CD4-positive, CD25-positive, alpha-beta regulatory T cell (primary cell): ENCODE results near the gene GSTM1. TPM values are rescaled to one million over a fixed set of nuclear protein-coding genes. Genes with fewer than 3 reads are reported as not detected.
"Not testable (repeated sequence)": the region's sequence is repeated elsewhere in the genome, so short reads cannot be mapped to it uniquely, and the experiment has no call there.

Experiments
- ATAC-seq, 2 donors: fragments of 150-1000 bp; cut with Tn5 transposase; one replicate each; pipeline ENCODE4 v1.10.0; 2021; ENCODE audit warnings: low read depth in 2 of 2, moderate number of reproducible peaks in 2 of 2, moderate library complexity in 1 of 2
- DNase-seq, 3 donors: peaks; one replicate each; pipeline versions ENCODE4 v3.0.0 to v3.0.0-alpha.2; 2012 to 2022; ENCODE audit warnings: mixed read lengths in 1 of 3
- H3K27ac ChIP-seq: one replicate; pipeline ENCODE4 v1.7.0; 2013; ENCODE audit warnings: mild to moderate bottlenecking, low read length; ENCODE audit not compliant: insufficient read depth, poor library complexity, severe bottlenecking
- H3K27me3 ChIP-seq: one replicate; pipeline ENCODE4 v1.7.0; 2013; ENCODE audit warnings: low read length; ENCODE audit not compliant: control insufficient read depth, insufficient read depth
- H3K36me3 ChIP-seq: one replicate; pipeline ENCODE4 v1.7.0; 2013; ENCODE audit warnings: mild to moderate bottlenecking, low read length, moderate library complexity; ENCODE audit not compliant: control insufficient read depth, insufficient read depth
- H3K4me1 ChIP-seq: 2 replicates; pipeline ENCODE4 v1.7.0; 2013; ENCODE audit warnings: mild to moderate bottlenecking, low read length; ENCODE audit not compliant: insufficient read depth, control insufficient read depth, poor library complexity, severe bottlenecking
- H3K4me3 ChIP-seq: one replicate; pipeline ENCODE4 v1.7.0; 2013; ENCODE audit warnings: low read depth, mild to moderate bottlenecking, low read length, moderate library complexity
- H3K9me3 ChIP-seq, 2 experiments: 1 replicate in 1 of 2; 2 replicates in 1 of 2; pipeline ENCODE4 v1.7.0; 2013; ENCODE audit warnings: low read length in 2 of 2, mild to moderate bottlenecking in 1 of 2, moderate library complexity in 1 of 2; ENCODE audit not compliant: control insufficient read depth in 2 of 2
- H3K27ac Mint-ChIP-seq, 3 donors: one replicate each; pipeline ENCODE4 v1.8.0; 2020 to 2022; ENCODE audit warnings: mild to moderate bottlenecking in 3 of 3, mixed read lengths in 3 of 3, moderate library complexity in 2 of 3
- H3K27me3 Mint-ChIP-seq: one replicate; pipeline ENCODE4 v1.8.0; 2022; ENCODE audit warnings: mild to moderate bottlenecking, mixed read lengths
- H3K36me3 Mint-ChIP-seq: one replicate; pipeline ENCODE4 v1.8.0; 2020; ENCODE audit warnings: mixed read lengths
- H3K4me1 Mint-ChIP-seq, 4 donors: one replicate each; pipeline ENCODE4 v1.8.0; 2020 to 2022; ENCODE audit warnings: mixed read lengths in 4 of 4, mild to moderate bottlenecking in 1 of 4
- H3K4me3 Mint-ChIP-seq, 4 donors: one replicate each; pipeline ENCODE4 v1.8.0; 2020 to 2022; ENCODE audit warnings: mild to moderate bottlenecking in 4 of 4, mixed read lengths in 4 of 4, moderate library complexity in 3 of 4
- H3K9me3 Mint-ChIP-seq, 7 donors: one replicate each; pipeline ENCODE4 v1.8.0; 2020 to 2022; ENCODE audit warnings: mixed read lengths in 7 of 7, mild to moderate bottlenecking in 3 of 7, moderate library complexity in 2 of 7
- polyA plus RNA-seq, 4 donors: library from polyadenylated mRNA; unstranded; fragments of 300-500 nt; fragmentation: Illumina TruSeq; gene quantifications; one replicate each; pipeline ENCODE4 v1.2.3, GENCODE V29; 2021
- total RNA-seq: library from RNA; stranded (reverse); gene quantifications from one replicate; pipeline ENCODE4 v1.2.3, GENCODE V29; 2022

GSTM1 gene
- total and polyA plus RNA-seq, 5 donors from 2014 or later, result 18.7 to 123 (median 46.1) TPM; not detected in 1

DNA sequence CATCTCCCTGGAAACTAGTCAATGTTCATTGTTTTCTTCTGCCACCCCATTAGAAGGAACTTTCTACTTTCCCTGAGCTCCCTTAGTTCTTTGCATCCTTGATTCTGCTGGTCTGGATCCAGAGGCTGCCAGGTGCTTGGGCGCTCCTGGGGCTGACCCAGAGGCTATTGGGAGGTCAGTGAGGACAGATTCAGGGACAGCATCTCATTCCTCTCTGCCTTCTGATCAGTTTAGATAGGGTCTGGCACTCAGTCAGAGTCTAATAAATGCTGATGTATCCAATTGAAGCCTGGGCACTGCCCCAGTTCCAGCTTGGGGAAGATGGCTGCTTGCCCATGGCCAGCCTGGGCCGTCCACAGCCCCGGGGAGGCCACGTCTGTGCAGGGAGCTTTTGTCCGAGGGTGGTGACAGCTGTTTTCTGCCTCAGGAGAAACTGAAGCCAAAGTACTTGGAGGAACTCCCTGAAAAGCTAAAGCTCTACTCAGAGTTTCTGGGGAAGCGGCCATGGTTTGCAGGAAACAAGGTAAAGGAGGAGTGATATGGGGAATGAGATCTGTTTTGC, 2.3 kb downstream of the GSTM1 start:
- H3K36me3 ChIP-seq, result no peaks in the 10 kb centered on the region
- Mint-ChIP-seq H3K4me1 (peaks cover 0 to 14% (median 0%) of the 10 kb centered on the region in 4 donors), H3K27me3 (no peaks in the 10 kb centered on the region), H3K36me3 (no peaks in the 10 kb centered on the region), H3K4me3 (peak overlapping the region in 3 of 4 donors; percentile 29 to 83 (median 47)), H3K27ac (peak overlapping the region in 2 of 3 donors; percentile 65 to 80), H3K9me3 (no peaks in the 10 kb centered on the region)
- ATAC-seq (no peak), DNase-seq (no peak)
- no peaks in the 10 kb centered on the region for H3K27me3 ChIP-seq
- no peaks in the 10 kb centered on the region for H3K9me3 ChIP-seq
- no peaks in the 10 kb centered on the region for H3K4me1 ChIP-seq
- no peak overlapping the region for H3K4me3 ChIP-seq
- H3K27ac ChIP-seq, result no peak overlapping the region

DNA sequence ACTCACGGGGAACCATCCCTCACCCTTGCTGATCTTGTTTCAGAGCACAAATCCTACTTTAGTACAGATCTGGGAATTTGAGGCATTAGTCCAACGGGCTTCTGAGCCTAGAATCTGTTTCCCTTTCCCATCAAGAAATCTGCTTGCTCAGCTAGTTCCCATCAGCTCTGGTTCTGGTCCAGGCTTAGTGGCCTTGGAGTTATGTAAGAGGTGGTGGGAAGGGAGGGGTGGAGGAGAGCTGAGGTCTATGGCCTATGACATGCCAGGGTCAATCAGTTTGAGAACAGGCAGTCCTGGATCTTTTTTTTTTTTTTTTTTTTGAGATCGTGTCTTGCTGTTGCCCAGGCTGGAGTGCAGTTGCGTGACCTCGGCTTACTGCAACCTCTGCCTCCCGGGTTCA, 4.1 kb downstream of the GSTM1 start:
- H3K27me3 ChIP-seq, result no peaks in the 10 kb centered on the region
- Mint-ChIP-seq H3K27me3 (no peaks in the 10 kb centered on the region), H3K36me3 (no peaks in the 10 kb centered on the region), H3K4me3 (peak overlapping the region in 1 of 4 donors; percentile 40), H3K9me3 (no peaks in the 10 kb centered on the region), H3K27ac (no peak overlapping the region), H3K4me1 (peaks cover 0 to 14% (median 0%) of the 10 kb centered on the region in 4 donors)
- DNase-seq (no peak), ATAC-seq (no peak)
- no peak overlapping the region for H3K27ac ChIP-seq
- no peaks in the 10 kb centered on the region for H3K4me1 ChIP-seq
- no peak overlapping the region for H3K4me3 ChIP-seq
- no peaks in the 10 kb centered on the region for H3K9me3 ChIP-seq
- no peaks in the 10 kb centered on the region for H3K36me3 ChIP-seq

DNA sequence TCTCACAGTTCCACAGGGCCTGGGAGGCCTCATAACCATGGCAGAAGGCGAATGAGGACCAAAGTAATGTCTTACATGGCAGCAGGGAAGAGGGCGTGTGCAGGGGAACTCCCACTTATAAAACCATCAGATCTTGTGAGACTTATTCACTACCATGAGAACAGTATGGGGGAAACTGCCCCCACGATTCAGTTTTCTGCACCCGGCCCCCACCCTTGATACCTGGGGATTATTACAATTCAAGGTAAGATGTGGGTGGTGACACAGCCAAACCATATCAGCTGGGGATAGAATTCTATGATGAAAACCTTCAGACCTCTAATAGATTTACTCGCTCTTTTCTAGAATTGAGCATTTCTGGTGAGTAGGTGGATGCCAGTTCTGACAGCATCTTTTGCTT, 6.8 kb downstream of the GSTM1 start:
- ATAC-seq, H3K36me3 Mint-ChIP-seq, H3K4me3 Mint-ChIP-seq, H3K27ac Mint-ChIP-seq, H3K9me3 ChIP-seq, H3K4me3 ChIP-seq, H3K4me1 ChIP-seq, H3K4me1 Mint-ChIP-seq, H3K36me3 ChIP-seq, DNase-seq, H3K9me3 Mint-ChIP-seq, H3K27ac ChIP-seq, H3K27me3 Mint-ChIP-seq, H3K27me3 ChIP-seq: not testable (repeated sequence)

DNA sequence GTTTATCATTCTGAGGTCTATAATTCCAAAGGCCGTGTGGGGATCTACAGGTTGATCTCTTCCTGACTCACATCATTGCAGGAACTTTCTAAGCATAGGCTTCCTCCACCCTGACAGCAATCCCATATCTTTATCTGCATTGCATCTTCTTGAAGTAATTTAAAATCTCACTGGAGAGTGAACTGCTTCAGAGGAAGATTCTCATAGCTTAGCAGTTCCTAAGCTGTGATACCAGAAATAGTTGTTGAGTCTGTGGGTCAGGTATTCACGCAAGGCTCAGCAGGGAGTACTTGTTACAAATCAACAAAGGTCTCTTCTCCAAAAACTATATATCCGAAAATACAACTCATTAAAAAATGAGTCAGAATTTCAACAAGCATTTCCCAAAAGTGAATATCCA, 7.5 kb downstream of the GSTM1 start:
- not testable (repeated sequence) for H3K4me3 ChIP-seq, H3K36me3 ChIP-seq, H3K27me3 Mint-ChIP-seq, H3K27me3 ChIP-seq, H3K27ac Mint-ChIP-seq, ATAC-seq, H3K36me3 Mint-ChIP-seq, H3K27ac ChIP-seq, H3K9me3 Mint-ChIP-seq, H3K4me1 Mint-ChIP-seq, H3K9me3 ChIP-seq, H3K4me3 Mint-ChIP-seq, DNase-seq, H3K4me1 ChIP-seq

DNA sequence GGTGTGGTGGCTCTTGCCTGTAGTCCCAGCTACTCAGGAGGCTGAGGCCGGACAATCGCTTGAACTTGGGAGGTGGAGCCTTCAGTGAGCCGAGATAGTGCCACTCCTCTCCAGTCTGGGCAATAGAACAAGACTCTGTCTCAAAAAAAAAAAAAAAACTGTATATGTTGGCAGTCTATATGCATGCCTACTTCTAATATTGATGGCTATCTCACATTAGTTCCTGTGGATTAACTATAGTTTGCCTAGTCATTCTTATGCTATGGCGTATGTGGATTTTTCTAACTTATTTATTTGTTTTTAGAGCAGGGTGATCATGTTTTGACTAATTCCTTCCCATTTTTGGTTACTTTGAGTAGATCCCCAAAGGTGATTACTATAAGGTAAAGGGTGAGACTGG, 9.4 kb downstream of the GSTM1 start:
- Mint-ChIP-seq H3K4me3 (no peak overlapping the region), H3K9me3 (no peaks in the 10 kb centered on the region), H3K36me3 (no peaks in the 10 kb centered on the region), H3K4me1 (no peaks in the 10 kb centered on the region), H3K27ac (no peak overlapping the region), H3K27me3 (no peaks in the 10 kb centered on the region)
- Histone ChIP-seq H3K27ac (no peak overlapping the region), H3K4me3 (no peak overlapping the region), H3K9me3 (no peaks in the 10 kb centered on the region), H3K4me1 (no peaks in the 10 kb centered on the region), H3K27me3 (no peaks in the 10 kb centered on the region), H3K36me3 (no peaks in the 10 kb centered on the region)
- ATAC-seq (no peak), DNase-seq (no peak)

DNA sequence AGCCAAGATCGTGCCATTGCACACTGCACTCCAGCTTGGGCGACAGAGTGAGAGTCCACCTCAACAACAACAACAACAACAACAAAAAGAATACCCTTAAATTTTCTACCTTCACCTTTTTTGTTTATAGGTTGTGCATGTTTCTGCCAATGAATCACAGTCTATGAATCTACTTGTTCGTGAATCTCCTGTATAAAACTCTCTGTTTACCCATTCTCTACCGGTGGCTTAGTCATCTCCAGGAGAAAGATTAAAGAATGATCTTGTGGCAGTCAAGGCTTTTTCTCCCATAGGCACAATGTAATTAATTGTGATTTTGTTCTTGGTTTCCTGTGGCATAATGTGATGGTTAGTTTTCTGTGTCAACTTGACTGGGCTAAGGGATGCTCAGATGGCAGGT, 10.2 kb downstream of the GSTM1 start:
- not testable (repeated sequence) for ATAC-seq, DNase-seq, H3K9me3 ChIP-seq, H3K4me3 ChIP-seq, H3K27me3 Mint-ChIP-seq, H3K27ac ChIP-seq, H3K27me3 ChIP-seq, H3K36me3 Mint-ChIP-seq, H3K27ac Mint-ChIP-seq, H3K36me3 ChIP-seq, H3K9me3 Mint-ChIP-seq, H3K4me1 ChIP-seq, H3K4me1 Mint-ChIP-seq, H3K4me3 Mint-ChIP-seq

DNA sequence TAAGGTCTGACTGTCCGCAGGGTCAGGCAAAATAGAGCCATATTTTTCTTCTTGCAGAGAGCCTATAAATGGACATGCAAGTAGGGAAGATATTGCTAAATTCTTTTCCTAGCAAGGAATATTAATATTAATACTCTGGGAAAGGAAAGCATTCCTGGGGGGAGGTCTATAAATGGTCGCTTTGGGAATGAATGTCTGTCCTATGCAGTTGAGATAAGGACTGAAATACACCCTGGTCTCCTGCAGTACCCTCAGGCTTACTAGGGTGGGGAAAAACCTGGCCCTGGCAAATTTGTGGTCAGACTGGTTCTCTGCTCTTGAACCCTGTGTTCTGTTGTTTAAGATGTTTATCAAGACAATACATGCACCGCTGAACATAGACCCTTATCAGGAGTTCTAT, 15.3 kb downstream of the GSTM1 start:
- H3K9me3 Mint-ChIP-seq, result peaks cover 0 to 14% (median 2%) of the 10 kb centered on the region in 7 donors
- H3K27ac Mint-ChIP-seq, result not testable (repeated sequence)

DNA sequence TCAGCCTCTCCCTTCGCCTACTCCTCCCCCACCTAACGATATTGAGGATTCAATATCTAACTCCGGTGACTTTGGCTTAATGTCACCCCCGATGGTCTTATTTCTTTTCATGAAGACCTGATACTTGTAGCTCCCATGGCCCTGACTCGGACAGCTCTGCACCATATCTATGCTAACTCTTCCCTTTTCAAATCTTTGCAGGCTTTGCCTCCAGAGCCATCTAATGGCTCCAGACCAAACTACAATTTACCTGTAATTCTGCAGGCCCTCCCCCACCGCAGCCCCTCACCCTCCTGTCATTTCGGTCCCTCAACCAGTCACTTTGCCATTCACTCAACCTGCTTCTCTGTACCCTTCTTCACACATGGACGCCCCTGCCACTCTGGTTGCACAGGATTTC, 16.6 kb downstream of the GSTM1 start:
- ATAC-seq, result no peak
- Mint-ChIP-seq H3K4me3 (no peak overlapping the region), H3K27me3 (no peaks in the 10 kb centered on the region), H3K4me1 (no peaks in the 10 kb centered on the region), H3K27ac (no peak overlapping the region), H3K9me3 (peaks cover under 1 to 27% (median 4%) of the 10 kb centered on the region in 7 donors), H3K36me3 (peaks cover 8% of the 10 kb centered on the region)
- no peaks in the 10 kb centered on the region for H3K36me3 ChIP-seq
- no peak overlapping the region for H3K27ac ChIP-seq
- no peaks in the 10 kb centered on the region for H3K9me3 ChIP-seq
- H3K27me3 ChIP-seq, result no peaks in the 10 kb centered on the region
- DNase-seq, result no peak
- H3K4me1 ChIP-seq, result no peaks in the 10 kb centered on the region
- H3K4me3 ChIP-seq, result no peak overlapping the region

More for the DNA sequence above, 15.3 kb downstream of the GSTM1 start:
- not testable (repeated sequence) for H3K36me3 Mint-ChIP-seq, H3K27me3 Mint-ChIP-seq, H3K4me1 ChIP-seq, DNase-seq, H3K27ac ChIP-seq, H3K9me3 ChIP-seq, H3K4me3 Mint-ChIP-seq, H3K4me1 Mint-ChIP-seq, H3K36me3 ChIP-seq, H3K4me3 ChIP-seq, H3K27me3 ChIP-seq, ATAC-seq
